Endothelial cell of umbilical vein (primary cell): Measurements from ENCODE around the gene TMEM145. TPM values are rescaled to one million over a fixed set of nuclear protein-coding genes. Genes with fewer than 3 reads are reported as not detected.

ENCODE experiments used
- BruUV-seq: library from RNA; stranded (reverse); fragments of 400-500 nt; replicated peaks from 2 replicates; lab custom pipeline; 2021; lab: Mats Ljungman, UMichigan
- CTCF ChIA-PET: fragments of 300-600, 350-600 bp; sonication (Branson Sonifier 250); formaldehyde crosslinking; loops from one replicate; lab custom pipeline; 2021; ENCODE audit warnings: antibody characterized with exemption, inconsistent platforms; lab: Charles Lee
- POLR2A ChIA-PET: fragments of 300-600, 350-600 bp; sonication (Branson Sonifier 250); formaldehyde crosslinking; loops from one replicate; lab custom pipeline; 2021; ENCODE audit warnings: antibody characterized with exemption, inconsistent platforms; lab: Charles Lee
- DNase-seq: peaks from one replicate; pipeline ENCODE4 v3.0.0-alpha.2; 2011; ENCODE audit warnings: low read depth, low spot score
- FAIRE-seq: peaks from 2 replicates; lab custom pipeline; 2011; peaks lifted over from hg19 to GRCh38; lab: Jason Lieb, UNC
- H2AFZ ChIP-seq: 2 replicates; pipeline ENCODE4 v1.6.0; 2012; ENCODE audit warnings: low read depth, low read length, control low read depth, inconsistent platforms
- H3K27ac ChIP-seq: 2 replicates; pipeline ENCODE4 v1.5.1; 2011; ENCODE audit warnings: low read depth, mild to moderate bottlenecking, control low read depth, low read length, moderate library complexity; ENCODE audit not compliant: insufficient read depth
- H3K27me3 ChIP-seq, 2 experiments: 2 replicates each; pipeline versions ENCODE4 v1.6.0 to v1.6.1; 2011; ENCODE audit warnings: low read length in 2 of 2, mixed read lengths in 1 of 2; ENCODE audit not compliant: control insufficient read depth in 2 of 2, insufficient read depth in 2 of 2
- H3K36me3 ChIP-seq, 2 experiments: 2 replicates in 1 of 2; 3 replicates in 1 of 2; pipeline ENCODE4 v1.5.1; 2011; ENCODE audit warnings: low read length in 2 of 2, mild to moderate bottlenecking in 1 of 2, moderate library complexity in 1 of 2; ENCODE audit not compliant: control insufficient read depth in 2 of 2, insufficient read depth in 2 of 2; ENCODE audit errors: extremely low read depth in 1 of 2
- H3K4me1 ChIP-seq: 3 replicates; pipeline ENCODE4 v1.5.1; 2011; ENCODE audit warnings: mild to moderate bottlenecking, low read length; ENCODE audit not compliant: control insufficient read depth, insufficient read depth; ENCODE audit errors: extremely low read depth
- H3K4me2 ChIP-seq: 2 replicates; pipeline ENCODE4 v1.6.1; 2011; ENCODE audit warnings: low read length, control low read depth, mixed read lengths; ENCODE audit not compliant: insufficient read depth
- H3K4me3 ChIP-seq, 3 experiments: fragments of 200-600 bp in 1 of 3; sonication (generic), shearing (Covaris generic) in 1 of 3; replicated peaks in 1 of 3; 2 replicates each; pipeline ENCODE4 v1.5.1; 2011 to 2016; ENCODE audit warnings: control low read depth in 3 of 3, low read length in 3 of 3, mild to moderate bottlenecking in 2 of 3, inconsistent platforms in 1 of 3, low read depth in 1 of 3, moderate library complexity in 1 of 3; ENCODE audit not compliant: insufficient read depth in 1 of 3
- H3K79me2 ChIP-seq: 2 replicates; pipeline ENCODE4 v1.6.0; 2012; ENCODE audit warnings: low read length, inconsistent platforms; ENCODE audit not compliant: control insufficient read depth, insufficient read depth
- H3K9ac ChIP-seq: replicated peaks from 2 replicates; pipeline ENCODE3; 2011; ENCODE audit warnings: low read length, control low read depth; ENCODE audit not compliant: insufficient read depth; ENCODE audit errors: extremely low read depth
- H3K9me1 ChIP-seq: replicated peaks from 3 replicates; pipeline ENCODE4 v1.6.0; 2011; ENCODE audit warnings: mild to moderate bottlenecking, low read length; ENCODE audit not compliant: control insufficient read depth, insufficient read depth; ENCODE audit errors: extremely low read depth
- H3K9me3 ChIP-seq: replicated peaks from 2 replicates; pipeline ENCODE4 v1.5.1; 2012; ENCODE audit warnings: low read length, inconsistent platforms; ENCODE audit not compliant: control insufficient read depth, insufficient read depth
- H4K20me1 ChIP-seq: replicated peaks from 2 replicates; pipeline ENCODE3; 2011; ENCODE audit warnings: mild to moderate bottlenecking, low read length; ENCODE audit not compliant: control insufficient read depth, insufficient read depth; ENCODE audit errors: extremely low read depth
- EZH2 ChIP-seq: IDR thresholded peaks from 2 replicates; pipeline ENCODE4 v1.6.1; 2012; ENCODE audit warnings: borderline replicate concordance, low read depth, mild to moderate bottlenecking, moderate library complexity, low read length, inconsistent platforms; ENCODE audit not compliant: severe bottlenecking
- FOS ChIP-seq: IDR thresholded peaks from 2 replicates; pipeline ENCODE4 v1.6.1; 2011; ENCODE audit warnings: mild to moderate bottlenecking, low read length, moderate library complexity, borderline replicate concordance; ENCODE audit not compliant: insufficient read depth
- GATA2 ChIP-seq: IDR thresholded peaks from 2 replicates; pipeline ENCODE4 v1.7.0; 2011; ENCODE audit warnings: low read depth, mild to moderate bottlenecking, moderate library complexity, mixed read lengths, low read length; ENCODE audit not compliant: insufficient read length, insufficient read depth
- JUN ChIP-seq: IDR thresholded peaks from 2 replicates; pipeline ENCODE4 v1.6.1; 2011; ENCODE audit warnings: borderline replicate concordance, low read depth; ENCODE audit not compliant: insufficient read length, insufficient read depth
- MAX ChIP-seq: IDR thresholded peaks from 2 replicates; pipeline ENCODE4 v1.6.1; 2011; ENCODE audit not compliant: insufficient read depth, insufficient read length
- MYC ChIP-seq: IDR thresholded peaks from one replicate; pipeline ENCODE4 v1.6.1; 2011; ENCODE audit warnings: mild to moderate bottlenecking, low read depth, low read length
- POLR2A ChIP-seq: IDR thresholded peaks from 2 replicates; pipeline ENCODE4 v1.6.1; 2012; ENCODE audit warnings: low read depth, mild to moderate bottlenecking, control low read depth, low read length
- POLR2AphosphoS5 ChIP-seq: IDR thresholded peaks from 2 replicates; pipeline ENCODE4 v1.6.1; 2012; ENCODE audit warnings: low read depth, mild to moderate bottlenecking, control low read depth, low read length, moderate library complexity; ENCODE audit not compliant: insufficient read depth
- dilution Hi-C: fragments of 300-500 bp; cut with MboI; formaldehyde crosslinking; loops from one replicate; pipeline ENCODE4 v1.15.0; 2019; ENCODE audit warnings: low sequenced_read_pairs; ENCODE audit not compliant: extremely low pct_ligation_motif_present
- intact Hi-C: fragments of 100-400 bp; cut with micrococcal nuclease; formaldehyde crosslinking; loops from one replicate; pipeline ENCODE4 v1.10.0; 2022
- polyA plus RNA-seq, 4 experiments: library from polyadenylated mRNA; depleted of rRNA in 3 of 4; stranded (reverse) in 3 of 4; unstranded in 1 of 4; fragments of >200 nt; gene quantifications; 2 replicates each; pipeline versions ENCODE4 v1.2.1 to v1.2.3, GENCODE V29; 2011 to 2012; ENCODE audit warnings: missing spikeins in 1 of 4
- total RNA-seq: library from RNA; stranded (reverse); gene quantifications from 2 replicates; pipeline ENCODE4 v1.2.3, GENCODE V29; 2021
- TF ChIP-seq, protein P1 (sequence below), 2 donors: IDR thresholded peaks; 1 replicate in 1 of 2; 2 replicates in 1 of 2; pipeline ENCODE4 v1.5.1; 2011; ENCODE audit warnings: low read length in 2 of 2, mild to moderate bottlenecking in 2 of 2, moderate library complexity in 2 of 2, control low read depth in 1 of 2, inconsistent platforms in 1 of 2, low read depth in 1 of 2; ENCODE audit not compliant: insufficient read depth in 1 of 2; ENCODE audit errors: extremely low read depth in 1 of 2

TMEM145 gene
- total and polyA plus RNA-seq, 2 donors (not counting 3 experiments of a cell fraction or from before 2014, with no cell fraction given), result not detected

GRCh38 chr19:42287017-42287826 is 25.9 kb upstream of the TMEM145 start:
- dilution Hi-C loops, result no loop called here
- intact Hi-C loops, result no loop called here
- no peaks in the 10 kb centered on the region for H3K9me3 ChIP-seq
- H3K9me1 ChIP-seq, result no peaks in the 10 kb centered on the region
- H3K36me3 ChIP-seq, result peaks cover 14 to 48% of the 10 kb centered on the region in 2 experiments
- no peak overlapping the region for H2AFZ ChIP-seq
- DNase-seq (no peak), FAIRE-seq (no peak)
- no peak overlapping the region for H3K4me3 ChIP-seq
- H3K4me2 ChIP-seq, result no peak overlapping the region
- BruUV-seq, result TSS peak; percentile 22
- ChIA-PET CTCF (interaction anchor here (1.3 to 3.0 kb wide), 3 partner anchors 9 to 41 kb away, joined by 3 to 17 read pairs (median 8); no protein-coding TSS in a partner anchor), POLR2A (no interaction called here)
- TF ChIP-seq GATA2 (no peak), MAX (no peak), EZH2 (no peak), POLR2AphosphoS5 (no peak), FOS (no peak), MYC (no peak), POLR2A (no peak), JUN (no peak)
- TF ChIP-seq, protein P1, sequence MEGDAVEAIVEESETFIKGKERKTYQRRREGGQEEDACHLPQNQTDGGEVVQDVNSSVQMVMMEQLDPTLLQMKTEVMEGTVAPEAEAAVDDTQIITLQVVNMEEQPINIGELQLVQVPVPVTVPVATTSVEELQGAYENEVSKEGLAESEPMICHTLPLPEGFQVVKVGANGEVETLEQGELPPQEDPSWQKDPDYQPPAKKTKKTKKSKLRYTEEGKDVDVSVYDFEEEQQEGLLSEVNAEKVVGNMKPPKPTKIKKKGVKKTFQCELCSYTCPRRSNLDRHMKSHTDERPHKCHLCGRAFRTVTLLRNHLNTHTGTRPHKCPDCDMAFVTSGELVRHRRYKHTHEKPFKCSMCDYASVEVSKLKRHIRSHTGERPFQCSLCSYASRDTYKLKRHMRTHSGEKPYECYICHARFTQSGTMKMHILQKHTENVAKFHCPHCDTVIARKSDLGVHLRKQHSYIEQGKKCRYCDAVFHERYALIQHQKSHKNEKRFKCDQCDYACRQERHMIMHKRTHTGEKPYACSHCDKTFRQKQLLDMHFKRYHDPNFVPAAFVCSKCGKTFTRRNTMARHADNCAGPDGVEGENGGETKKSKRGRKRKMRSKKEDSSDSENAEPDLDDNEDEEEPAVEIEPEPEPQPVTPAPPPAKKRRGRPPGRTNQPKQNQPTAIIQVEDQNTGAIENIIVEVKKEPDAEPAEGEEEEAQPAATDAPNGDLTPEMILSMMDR (IDR thresholded peaks at IDR 0.05; ENCODE audit: extremely low read depth in 1 of 2, insufficient read depth in 1 of 2, low read depth in 1 of 2, low read length in 2 of 2), result no peak
- H3K27ac ChIP-seq, result no peak overlapping the region
- H3K27me3 ChIP-seq, result no peaks in the 10 kb centered on the region
- no peaks in the 10 kb centered on the region for H4K20me1 ChIP-seq
- H3K79me2 ChIP-seq, result peaks cover 20% of the 10 kb centered on the region
- no peak overlapping the region for H3K9ac ChIP-seq
- peaks cover 28% of the 10 kb centered on the region for H3K4me1 ChIP-seq
